Measurements from ENCODE around the gene AQP6.

GRCh38 chr12:49930515-49931288 lies 42.0 kb upstream of the AQP6 start:
- peak in 1 of 6 experiments; percentile 12 for TF ChIP-seq CTCF (IDR thresholded peaks at IDR 0.05)
- no peak for TF ChIP-seq POLR2AphosphoS5 (IDR thresholded peaks at IDR 0.05)
- no peak for TF ChIP-seq POLR2A (IDR thresholded peaks at IDR 0.05)
- TF ChIP-seq EP300 (IDR thresholded peaks at IDR 0.05): no peak
